HG02981 (cell line): ENCODE data around the gene HSF5.

ENCODE experiments used
- ATAC-seq: cut with Tn5 transposase; IDR thresholded peaks from one replicate; pipeline ENCODE4 v1.9.1; 2021; ENCODE audit warnings: mild to moderate bottlenecking, moderate library complexity; ENCODE audit not compliant: unreplicated experiment

HSF5 gene

GRCh38 chr17:58487589-58488427 is at the start of gene HSF5:
Gene HSF5 (minus strand): TSS chr17:58488408. CDS start chr17:58488274, 134 bp downstream.
- ATAC-seq = peak; percentile 54

- no peak for ATAC-seq
Observed at GRCh38 chr17:58537266-58537665, 49.1 kb upstream of the HSF5 start.

- ATAC-seq = no peak
Observed at GRCh38 chr17:58536542-58536941, 48.3 kb upstream of the HSF5 start.

DNA sequence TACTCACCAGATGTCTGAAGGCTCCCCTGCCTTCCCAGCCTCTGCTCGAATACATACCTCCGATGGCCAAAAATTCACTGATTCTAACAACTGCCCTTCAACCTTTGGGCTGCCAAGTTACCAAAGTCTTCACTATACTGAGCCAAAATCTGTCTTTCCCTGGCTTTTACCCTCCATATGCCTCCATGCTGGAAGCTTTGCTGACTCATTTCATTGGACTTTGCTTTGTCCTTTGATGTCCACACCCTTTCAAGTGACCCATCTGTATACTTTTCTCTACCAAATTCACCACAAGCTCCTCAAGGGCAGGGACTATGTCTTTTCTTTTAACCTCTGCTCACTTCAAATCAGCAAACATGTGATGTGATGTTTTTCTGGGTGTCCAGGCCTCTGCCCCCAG is 47.2 kb upstream of the HSF5 start:
- ATAC-seq = no peak

GRCh38 chr17:58534901-58535421 is 46.8 kb upstream of the HSF5 start:
- no peak for ATAC-seq

GRCh38 chr17:58534331-58534730 is 46.1 kb upstream of the HSF5 start:
- no peak for ATAC-seq

DNA sequence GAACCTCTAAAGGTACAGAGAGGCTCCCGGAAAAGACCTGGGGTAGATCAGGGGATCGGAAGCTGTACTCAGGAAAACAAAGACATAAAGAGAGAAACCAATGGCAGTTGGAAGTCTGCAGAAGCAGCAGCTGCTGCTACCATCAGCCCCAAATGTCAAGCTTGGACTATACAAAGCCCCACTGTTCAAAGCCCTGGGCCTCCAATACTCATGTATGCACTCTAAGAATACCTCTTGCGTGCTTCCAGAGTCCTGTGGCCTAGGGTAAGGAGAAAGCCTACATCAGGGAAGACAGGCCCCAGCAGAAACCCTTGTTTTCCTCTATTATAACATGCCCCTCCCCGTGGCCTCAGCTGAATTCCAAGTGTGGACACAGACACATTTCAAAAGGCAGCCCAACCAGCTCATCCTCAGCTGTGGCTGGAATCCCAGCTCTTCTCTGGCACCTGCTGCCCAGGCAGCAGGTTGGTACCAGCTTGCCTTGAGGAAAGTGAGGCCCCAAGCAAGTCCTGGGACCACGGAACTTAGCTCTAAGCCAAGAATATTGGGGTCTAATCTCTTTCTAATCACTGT is 45.5 kb upstream of the HSF5 start:
- ATAC-seq = no peak

DNA sequence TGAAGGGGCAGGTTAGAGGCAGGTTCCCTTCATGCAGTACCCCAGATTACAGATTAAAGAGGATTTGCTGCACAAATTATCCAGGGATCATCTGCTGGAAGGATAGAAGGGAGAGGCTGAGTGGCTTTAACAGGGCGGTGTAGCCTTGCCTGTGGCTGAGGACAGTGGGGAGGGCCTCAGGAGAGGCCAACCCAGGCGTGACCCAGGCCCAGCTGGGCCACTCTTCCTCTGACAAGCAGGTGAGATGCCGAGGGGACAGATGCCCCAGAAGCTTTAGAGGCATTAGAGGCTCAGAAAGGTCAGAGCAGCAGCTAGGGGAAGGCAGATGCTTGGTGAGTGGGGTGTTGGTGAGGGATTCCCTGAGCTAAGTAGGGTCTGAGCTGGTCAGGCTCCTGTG is 44.3 kb upstream of the HSF5 start:
- ATAC-seq = no peak

GRCh38 chr17:58531661-58532554 is 43.7 kb upstream of the HSF5 start:
- ATAC-seq = peak; percentile 58

DNA sequence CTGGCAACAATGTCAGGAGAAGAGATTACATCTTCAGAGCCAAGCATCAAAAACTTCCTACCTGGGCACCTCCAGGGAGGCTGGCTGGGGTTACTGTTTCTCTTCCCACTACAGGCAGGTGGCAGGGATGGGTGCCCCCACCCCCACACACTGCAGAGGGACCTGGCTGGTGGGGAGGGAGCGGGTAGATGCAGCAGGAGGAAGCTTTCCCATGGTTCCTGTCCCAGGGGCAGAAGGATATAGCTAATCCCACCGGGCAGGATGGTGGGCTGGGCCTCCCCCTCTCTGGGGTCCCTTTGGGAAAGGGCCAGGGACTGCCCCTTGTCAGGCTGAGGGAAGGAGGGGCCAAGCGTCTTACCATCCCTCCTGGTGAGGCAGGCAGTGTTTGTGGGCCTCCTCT is 42.9 kb upstream of the HSF5 start:
- ATAC-seq = no peak

- no peak for ATAC-seq
Observed at GRCh38 chr17:58530655-58531054, 42.4 kb upstream of the HSF5 start.

DNA sequence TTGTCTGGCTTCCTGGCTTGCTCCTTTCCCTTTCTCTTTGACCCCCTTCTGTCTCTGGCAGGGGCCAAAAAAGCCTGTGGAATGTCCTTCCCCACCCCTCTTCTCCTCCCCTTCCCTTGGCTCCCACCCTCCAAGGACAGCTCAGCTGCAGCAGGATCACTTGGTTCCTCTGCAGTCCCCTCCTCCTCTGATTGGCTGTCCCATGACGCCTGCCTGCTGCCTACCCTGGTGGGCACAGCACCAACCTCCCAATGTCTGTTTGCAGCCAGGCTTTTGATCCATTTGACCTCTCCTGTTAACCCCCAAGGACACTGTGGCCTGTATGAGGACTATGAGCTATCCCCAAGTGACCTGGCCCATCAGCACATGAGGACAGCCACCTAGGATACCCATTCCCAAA is 41.1 kb upstream of the HSF5 start:
- ATAC-seq = no peak

DNA sequence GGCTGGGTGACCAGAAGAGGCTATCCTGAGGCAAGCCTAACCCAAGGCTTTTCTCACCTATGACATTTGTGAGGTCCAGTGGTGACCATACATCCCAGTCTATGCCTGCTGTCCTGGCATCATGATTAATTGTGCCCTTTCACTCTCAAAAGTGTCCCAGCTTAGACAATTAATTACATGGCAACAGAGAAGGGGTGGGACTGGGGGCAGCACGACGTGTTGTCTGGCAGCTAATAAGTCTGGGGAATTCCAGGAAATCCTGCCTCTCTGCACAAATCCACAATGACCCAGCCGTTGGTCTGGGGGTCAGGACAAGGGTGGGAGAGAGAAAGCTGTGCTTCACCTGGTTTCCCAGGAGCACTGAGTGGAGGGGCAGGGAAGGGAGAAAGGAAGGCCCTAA is 40.2 kb upstream of the HSF5 start:
- ATAC-seq = no peak

DNA sequence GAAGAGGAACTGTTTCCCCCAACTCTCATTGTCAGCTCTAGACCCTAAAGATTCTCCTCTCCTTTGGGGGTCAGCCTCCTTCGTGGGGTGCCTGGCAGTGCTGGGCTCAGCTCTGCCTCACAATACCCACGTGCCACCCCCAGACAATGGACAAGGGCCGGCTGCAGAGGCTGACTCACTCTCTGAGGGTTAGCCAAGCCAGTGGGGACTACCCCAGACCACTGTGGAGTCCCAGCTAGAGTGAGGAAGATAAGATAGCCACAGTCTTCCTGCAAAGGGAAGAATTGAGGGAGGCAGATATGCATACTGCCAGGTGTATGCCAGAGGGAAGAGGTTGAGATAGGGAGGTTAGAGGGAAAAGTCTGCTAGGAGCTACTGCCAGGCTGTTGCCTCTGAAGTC is 39.7 kb upstream of the HSF5 start:
- ATAC-seq = no peak

- ATAC-seq = no peak
Observed at GRCh38 chr17:58527306-58527705, 39.1 kb upstream of the HSF5 start.

- no peak for ATAC-seq
Observed at GRCh38 chr17:58525239-58525638, 37.0 kb upstream of the HSF5 start.

DNA sequence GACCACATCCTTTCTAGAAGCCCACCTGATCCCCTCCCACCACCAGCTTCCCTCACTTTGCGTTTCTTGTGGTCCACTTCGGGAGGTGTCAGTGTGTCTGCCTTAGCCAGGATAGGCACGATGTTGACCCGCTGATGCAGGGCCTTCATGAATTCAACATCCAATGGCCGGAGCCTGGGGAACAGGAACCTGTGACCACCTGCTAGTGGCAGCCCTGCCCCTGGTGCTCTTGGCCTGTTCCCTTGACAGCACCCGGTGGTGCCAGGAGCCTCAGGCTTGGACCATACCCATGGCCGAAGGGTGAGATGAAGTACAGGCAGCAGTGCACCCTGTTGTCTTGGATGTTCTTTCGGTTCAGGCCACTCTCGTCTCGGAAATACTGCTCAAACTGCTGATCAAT is 33.5 kb upstream of the HSF5 start:
- ATAC-seq = no peak

- no peak for ATAC-seq
Observed at GRCh38 chr17:58520843-58521430, 32.7 kb upstream of the HSF5 start.

GRCh38 chr17:58517928-58518609 is 29.9 kb upstream of the HSF5 start:
- peak; percentile 78 for ATAC-seq

DNA sequence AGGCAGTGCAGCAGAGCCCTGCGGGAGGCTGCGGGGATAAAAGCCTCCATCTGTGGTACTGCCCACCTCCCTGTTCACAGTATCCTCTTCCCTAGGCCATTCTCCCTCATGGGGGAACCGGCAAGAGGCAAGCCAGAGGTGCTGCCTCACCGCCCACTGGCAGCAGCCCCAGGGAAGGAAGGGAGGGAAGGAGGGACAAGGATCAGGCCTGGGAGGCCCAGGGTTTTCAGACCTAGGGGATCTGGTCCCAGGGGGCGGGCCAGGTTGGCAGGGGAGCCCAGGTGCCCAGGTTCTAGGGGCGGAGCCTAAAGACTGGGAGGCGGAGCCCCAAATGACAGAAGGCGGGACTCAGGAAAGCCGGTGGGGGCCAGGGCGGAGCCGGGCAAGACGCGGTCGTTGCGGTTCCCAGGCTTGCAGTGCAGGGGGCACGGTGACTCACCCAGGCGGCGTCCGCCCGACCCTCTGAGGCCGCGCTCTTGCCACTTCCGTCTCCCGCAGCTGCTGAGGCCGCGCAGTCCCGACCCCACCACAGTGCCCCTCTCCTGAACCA is 29.2 kb upstream of the HSF5 start:
- ATAC-seq = no peak
